NCI-H1105 (cell line): Measurements from ENCODE around the gene RAB11A.
"Not testable (repeated sequence)": the region's sequence is repeated elsewhere in the genome, so short reads cannot be mapped to it uniquely, and the experiment has no call there.

ENCODE experiments used
- DNase-seq: peaks from one replicate; lab custom pipeline; 2025; lab: John Stamatoyannopoulos, UW

The RAB11A gene

DNA sequence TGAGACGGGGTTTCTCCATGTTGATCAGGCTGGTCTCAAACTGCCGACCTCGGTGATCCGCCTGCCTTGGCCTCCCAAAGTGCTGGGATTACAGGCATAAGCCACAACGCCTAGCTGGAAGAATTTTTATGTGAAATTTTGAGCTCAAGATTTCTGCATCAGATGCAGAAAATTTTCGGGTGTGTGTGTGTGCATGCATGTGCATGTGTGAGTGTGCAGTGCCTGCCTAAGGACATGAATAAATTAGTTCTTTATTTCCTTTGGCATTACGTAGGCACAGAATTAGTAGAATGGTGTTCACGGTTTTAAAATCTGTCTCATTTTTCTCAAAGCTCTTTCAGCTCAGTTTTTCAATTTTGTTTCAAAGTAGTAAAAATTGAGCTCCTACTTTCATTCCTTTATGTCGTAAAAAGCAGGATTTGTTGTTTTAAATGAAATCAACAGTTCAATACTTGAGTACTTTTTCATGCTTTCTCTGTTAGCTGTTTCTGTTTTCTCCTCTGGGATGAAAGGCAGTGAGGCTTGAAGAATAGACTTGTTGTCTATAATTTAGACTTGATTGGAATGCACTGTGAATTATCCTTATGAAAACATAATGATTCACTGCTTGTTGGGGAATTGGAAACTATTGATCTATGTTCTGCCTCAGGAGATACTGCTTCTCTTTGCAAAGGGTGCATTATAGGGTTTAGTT lies 23.3 kb upstream of the RAB11A start:
- no peak for DNase-seq

GRCh38 chr15:65847989-65848388 lies 21.3 kb upstream of the RAB11A start:
- no peak for DNase-seq

DNA sequence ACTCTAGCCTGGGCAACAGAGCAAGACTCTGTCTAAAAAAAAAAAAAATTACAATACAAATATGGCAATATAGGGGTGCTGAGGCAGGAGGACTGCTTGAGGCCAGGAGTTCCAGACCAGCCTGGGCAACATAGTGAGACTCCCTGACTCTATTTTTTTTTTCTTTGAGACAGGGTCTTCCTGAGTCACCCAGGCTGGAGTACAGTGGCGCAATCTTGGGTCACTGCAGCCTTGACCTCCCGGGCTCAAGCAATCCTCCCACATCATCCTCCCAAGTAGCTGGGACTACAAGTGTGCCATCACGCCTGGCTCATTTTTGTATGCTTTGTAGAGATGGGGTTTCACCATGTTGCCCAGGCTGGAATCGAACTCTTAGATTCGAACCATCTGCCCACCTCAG lies 17.3 kb upstream of the RAB11A start:
- DNase-seq: no peak

GRCh38 chr15:65856821-65857455 lies 12.4 kb upstream of the RAB11A start:
- peak; percentile 85 for DNase-seq

DNA sequence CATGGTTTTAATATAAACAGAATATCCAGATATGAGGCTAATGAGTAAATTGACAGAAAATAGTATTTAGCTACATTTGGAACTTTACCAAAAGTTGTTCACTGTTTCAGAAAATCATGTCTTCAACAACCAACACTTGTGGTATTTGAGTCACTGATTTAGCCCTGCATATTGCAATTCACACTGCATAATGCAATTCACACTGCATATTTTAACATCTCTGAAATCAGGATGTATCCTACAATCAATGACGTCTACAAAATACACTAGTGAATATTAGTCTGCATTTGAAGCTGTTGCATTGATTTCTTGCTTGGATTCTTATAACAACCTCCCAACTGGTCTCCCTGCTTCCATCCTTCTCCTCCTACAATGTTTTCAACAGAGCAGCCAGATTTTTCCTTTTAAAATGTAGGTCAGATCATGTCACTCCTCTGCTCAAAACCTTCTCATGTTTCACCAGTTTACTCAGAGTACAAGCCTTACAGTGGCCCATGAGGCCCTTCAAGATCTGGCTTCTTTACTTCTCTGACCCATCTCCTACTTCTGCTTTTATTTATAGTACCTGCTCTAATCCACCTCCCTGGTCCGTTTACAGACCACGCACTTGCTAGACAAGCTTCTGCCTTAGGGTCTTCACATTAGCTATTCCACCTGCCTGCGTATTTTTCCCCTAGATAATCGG lies 11.4 kb upstream of the RAB11A start:
- DNase-seq: no peak

DNA sequence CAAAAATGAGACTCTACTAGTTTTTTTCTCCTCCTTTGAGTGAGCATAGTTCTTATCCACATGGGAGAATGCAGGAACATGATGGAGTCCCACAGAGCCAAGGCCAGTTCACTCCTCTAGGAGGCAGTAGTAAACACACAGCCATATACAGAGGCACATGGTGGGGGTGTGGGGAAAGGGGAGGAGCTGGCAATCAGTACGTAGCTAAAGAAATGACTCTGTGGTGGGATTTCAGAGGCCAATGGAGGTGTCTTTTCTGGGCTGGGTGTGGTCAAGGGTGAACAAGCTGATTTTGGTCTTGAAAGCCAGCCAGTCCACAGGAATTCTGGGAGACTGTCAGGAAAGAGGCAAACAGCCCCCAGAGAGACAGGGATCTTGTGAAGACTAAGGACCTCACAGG lies 6.6 kb upstream of the RAB11A start:
- DNase-seq: no peak

DNA sequence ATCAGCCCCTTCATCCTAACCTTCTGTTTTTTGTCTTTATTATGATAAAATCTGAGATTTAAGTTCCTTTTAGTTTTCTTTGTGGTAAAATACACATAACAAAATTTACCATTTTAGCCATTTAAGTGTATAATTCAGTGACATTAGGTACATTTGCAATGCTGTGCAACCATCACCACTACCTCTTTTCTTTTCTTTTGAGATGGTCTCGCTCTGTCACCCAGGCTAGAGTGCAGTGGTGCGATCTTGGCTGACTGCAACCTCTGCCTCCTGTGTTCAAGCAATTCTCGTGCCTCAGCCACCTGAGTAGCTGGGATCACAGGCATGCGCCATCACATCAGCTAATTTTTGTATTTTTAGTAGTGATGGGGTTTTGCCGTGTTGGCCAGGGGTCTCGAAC lies 6.2 kb upstream of the RAB11A start:
- no peak for DNase-seq

GRCh38 chr15:65867244-65867643 lies 2.0 kb upstream of the RAB11A start:
- DNase-seq: no peak

GRCh38 chr15:65867933-65868332 lies 1.4 kb upstream of the RAB11A start:
- DNase-seq: not testable (repeated sequence)

GRCh38 chr15:65868546-65869125 lies 655 bp upstream of the RAB11A start:
- DNase-seq: no peak

DNA sequence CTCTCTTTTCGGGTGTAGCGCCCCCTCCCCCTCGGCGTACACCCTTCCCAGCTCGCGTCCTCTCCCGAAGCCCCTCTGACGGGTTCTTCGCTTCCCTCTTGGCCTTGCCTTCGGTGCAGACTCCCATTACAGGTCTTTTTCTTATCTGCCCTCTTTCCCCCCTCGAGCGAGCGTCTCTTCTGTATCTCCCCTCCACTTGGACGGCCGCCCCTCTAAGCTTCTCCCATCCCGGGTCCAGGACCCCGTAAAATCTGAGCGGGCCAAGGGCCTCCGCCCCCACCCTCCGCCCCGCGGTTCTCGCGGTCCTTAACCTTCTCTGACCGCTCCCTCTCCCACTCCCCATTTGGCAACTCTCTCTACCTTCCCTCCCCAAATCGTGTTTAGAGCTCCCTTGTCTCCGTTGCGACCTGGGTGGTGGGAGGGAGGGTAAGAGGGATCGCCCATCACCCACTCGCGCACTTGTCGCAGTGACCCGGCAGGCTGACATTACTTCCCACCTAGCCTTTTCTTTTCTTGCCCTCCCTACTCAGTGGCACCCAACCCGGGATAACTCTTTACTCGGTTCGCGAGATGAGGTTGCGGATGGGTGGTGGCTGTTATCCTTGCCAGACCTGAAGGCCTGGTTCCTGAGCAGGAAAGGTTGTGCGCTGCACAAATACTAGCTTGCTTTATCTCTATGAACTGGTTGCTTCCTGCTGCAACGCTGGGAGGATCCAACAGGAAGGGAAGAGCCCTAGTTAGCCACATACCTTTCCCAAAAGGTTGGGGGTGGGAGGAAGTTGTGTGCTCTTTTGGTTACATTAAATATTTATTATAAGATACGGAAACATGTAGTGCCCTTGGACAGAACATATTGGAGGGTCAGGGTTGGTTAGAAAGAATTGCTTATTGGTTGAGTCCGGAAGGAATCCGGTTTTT lies 922 bp downstream of the RAB11A start:
- peak; percentile 37 for DNase-seq

DNA sequence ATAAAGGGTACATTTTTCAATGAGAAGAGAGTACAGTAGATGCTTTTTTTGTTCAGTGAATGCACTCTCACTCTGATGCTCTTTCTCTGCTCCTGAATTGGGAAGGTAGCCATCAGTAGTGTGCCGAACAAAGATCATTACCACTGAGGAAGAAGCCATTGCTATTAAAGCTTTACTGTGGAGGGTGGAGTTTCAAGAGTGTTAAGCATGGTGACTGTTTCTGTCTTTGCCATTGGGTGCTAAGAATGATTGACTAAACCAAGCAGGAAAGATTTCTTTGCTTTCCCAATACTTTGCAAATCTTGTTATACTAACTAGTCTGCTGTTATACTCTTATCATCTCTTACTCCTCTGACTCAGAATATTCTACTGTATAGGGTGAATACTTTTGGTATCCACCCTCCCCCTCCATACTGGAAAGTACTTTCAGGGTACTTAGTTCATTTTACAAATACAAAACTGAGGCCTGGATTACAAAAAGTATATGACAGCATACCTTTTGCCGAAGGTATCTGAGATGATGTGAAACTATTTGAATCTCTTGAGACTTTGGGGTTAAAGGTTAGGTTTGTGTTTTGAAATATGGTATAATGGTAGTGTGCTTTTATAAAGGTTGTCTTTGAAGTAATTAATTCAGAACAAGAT lies 1.7 kb downstream of the RAB11A start:
- peak; percentile 31 for DNase-seq

GRCh38 chr15:65871886-65872285 lies 2.6 kb downstream of the RAB11A start:
- DNase-seq: not testable (repeated sequence)

DNA sequence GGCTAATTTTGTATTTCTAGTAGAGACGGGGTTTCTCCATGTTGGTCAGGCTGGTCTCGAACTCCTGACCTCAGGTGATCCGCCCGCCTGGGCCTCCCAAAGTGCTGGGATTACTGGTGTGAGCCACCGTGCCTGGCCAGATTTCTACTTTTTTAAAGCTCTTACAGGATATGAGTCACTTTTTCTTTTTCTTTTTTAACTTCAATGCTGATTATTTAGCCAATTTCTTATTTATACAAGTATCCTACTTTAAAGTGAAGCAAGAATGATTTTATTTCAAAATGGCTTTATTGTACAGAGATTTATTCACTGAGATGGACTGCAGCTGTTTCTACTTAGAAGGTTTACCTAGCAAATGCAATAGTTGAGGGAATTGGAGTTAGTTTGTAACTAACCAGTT lies 3.3 kb downstream of the RAB11A start:
- not testable (repeated sequence) for DNase-seq

DNA sequence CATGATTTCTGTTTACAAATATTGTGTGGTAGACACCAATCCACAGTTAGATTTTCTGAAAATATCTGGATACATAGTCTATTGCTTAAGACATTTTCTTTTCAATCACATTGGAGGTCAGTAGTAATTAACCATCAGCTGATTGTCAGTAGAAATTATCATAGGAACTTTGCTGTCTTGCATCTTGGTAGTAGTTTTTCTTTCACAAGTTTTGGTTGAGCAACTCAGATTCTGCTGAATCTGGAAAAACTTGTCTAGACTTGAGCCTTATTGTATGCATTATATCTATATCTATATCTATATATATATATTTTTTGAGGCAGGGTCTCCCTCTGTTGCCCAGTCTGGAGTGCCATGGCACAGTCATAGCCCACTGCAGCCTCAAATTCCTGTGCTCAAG lies 4.0 kb downstream of the RAB11A start:
- DNase-seq: no peak

GRCh38 chr15:65875458-65875857 lies 6.2 kb downstream of the RAB11A start:
- no peak for DNase-seq

DNA sequence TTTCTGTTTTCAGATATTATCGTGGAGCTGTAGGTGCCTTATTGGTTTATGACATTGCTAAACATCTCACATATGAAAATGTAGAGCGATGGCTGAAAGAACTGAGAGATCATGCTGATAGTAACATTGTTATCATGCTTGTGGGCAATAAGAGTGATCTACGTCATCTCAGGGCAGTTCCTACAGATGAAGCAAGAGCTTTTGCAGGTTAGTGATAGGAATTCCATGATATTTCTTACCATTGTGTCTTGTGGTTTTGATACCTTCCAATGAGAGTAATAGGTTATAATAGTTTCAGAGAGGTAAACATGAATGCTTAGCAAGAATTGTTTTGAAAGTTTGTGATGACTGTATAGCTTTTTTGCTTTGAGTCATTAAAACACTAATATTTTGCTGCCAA lies 8.5 kb downstream of the RAB11A start:
- no peak for DNase-seq

- no peak for DNase-seq
Observed at GRCh38 chr15:65881766-65882434, 12.6 kb downstream of the RAB11A start.

DNA sequence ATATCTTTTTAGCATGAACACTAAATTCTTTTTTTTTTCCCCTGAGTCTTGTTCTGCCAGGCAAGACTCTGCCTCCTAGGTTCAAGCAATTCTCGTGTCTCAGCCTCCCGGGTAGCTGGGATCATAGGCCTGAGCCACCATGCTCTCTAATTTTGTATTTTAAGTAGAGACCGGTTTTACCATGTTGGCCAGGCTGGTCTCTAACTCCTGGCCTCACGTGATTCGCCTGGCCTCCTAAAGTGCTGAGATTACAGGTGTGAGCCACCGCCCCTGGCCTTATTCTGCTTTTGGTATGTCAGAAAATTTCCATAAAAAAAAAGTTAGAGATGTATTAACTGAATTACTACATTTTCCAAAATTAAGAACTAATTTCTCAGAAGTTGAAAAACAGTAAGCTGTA lies 14.3 kb downstream of the RAB11A start:
- DNase-seq: no peak

GRCh38 chr15:65884511-65884910 lies 15.2 kb downstream of the RAB11A start:
- DNase-seq: no peak
